WI38 (cell line): Measurements from ENCODE around the gene SCN10A.

Experiments
- H3K4me3 ChIP-seq: 2 replicates; pipeline ENCODE4 v1.5.1; 2011; ENCODE audit warnings: low read depth, mild to moderate bottlenecking, control low read depth, low read length
- TF ChIP-seq, protein P1 (sequence below): IDR thresholded peaks from 2 replicates; pipeline ENCODE4 v1.5.1; 2012; ENCODE audit warnings: low read depth, mild to moderate bottlenecking, control low read depth, low read length

The SCN10A gene

DNA sequence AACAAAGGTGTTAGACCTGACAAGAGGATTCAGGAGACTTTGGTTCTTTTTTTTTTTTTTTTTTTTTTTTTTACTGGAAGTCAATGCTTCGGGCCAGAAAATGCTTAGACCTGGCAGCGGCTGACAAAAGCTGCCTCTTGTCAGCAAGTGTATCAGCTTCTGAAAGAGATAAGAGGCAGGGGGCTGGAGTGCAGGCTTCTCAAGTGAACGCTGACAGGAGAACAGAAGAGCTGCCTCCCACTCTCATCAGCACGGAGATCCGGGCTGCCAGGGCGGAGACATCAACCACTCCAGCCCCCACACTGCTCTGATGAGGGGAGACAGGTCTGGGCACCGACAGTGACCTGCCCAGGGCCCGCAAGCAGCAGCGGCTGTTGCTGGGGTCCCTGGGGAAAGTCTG is 157.2 kb downstream of the SCN10A start:
- TF ChIP-seq, protein P1, sequence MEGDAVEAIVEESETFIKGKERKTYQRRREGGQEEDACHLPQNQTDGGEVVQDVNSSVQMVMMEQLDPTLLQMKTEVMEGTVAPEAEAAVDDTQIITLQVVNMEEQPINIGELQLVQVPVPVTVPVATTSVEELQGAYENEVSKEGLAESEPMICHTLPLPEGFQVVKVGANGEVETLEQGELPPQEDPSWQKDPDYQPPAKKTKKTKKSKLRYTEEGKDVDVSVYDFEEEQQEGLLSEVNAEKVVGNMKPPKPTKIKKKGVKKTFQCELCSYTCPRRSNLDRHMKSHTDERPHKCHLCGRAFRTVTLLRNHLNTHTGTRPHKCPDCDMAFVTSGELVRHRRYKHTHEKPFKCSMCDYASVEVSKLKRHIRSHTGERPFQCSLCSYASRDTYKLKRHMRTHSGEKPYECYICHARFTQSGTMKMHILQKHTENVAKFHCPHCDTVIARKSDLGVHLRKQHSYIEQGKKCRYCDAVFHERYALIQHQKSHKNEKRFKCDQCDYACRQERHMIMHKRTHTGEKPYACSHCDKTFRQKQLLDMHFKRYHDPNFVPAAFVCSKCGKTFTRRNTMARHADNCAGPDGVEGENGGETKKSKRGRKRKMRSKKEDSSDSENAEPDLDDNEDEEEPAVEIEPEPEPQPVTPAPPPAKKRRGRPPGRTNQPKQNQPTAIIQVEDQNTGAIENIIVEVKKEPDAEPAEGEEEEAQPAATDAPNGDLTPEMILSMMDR, result no peak
- H3K4me3 ChIP-seq, result no peak overlapping the region

DNA sequence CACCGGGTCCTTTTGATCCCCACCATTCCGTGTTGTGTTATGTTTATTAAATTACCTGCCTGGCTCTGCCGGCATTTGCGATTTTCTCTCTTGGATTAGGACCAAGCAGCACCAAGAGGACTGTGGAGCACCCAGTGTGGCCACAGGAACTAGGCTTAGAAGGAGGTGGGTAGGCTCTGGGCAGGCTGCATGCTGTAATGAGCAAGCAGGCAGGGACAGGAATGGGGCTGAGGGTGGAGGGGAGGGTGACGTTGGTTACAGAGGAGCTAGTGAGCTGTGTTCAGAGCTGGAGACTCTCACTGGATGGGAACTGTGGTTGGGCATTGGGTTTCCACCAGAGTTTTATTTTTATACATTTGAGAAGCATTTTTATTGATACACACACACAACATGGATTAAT is 158.6 kb downstream of the SCN10A start:
- TF ChIP-seq, protein P1, result no peak
- no peak overlapping the region for H3K4me3 ChIP-seq

DNA sequence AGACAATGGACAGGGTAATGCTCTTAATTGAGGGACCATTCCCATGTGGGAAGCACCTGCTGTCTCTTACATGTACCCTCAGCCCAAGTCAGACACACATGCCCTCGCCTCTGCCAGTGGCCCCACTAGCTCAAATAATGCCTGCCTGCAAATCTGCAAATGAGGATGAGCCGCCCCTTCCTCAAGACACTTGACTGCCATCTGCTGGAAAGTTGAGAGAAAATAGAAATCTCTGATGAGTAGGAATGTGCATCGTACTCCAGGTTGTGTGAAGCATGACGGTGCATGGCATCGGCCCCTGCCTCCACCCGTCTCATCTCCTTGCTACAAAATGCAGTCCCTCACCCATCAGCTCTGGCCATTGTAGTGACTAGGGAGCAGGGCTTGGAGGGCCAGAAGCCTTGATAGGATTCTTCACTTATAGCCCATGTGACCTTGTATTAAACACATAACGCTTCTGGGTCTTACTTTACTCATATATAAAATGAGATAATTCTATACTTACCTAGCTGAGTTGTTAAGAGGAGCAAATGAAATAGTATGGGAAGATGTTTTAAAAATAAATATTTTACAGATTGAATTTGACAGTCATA is 160.2 kb downstream of the SCN10A start:
- no peak overlapping the region for H3K4me3 ChIP-seq
- TF ChIP-seq, protein P1, result peak; percentile 44

DNA sequence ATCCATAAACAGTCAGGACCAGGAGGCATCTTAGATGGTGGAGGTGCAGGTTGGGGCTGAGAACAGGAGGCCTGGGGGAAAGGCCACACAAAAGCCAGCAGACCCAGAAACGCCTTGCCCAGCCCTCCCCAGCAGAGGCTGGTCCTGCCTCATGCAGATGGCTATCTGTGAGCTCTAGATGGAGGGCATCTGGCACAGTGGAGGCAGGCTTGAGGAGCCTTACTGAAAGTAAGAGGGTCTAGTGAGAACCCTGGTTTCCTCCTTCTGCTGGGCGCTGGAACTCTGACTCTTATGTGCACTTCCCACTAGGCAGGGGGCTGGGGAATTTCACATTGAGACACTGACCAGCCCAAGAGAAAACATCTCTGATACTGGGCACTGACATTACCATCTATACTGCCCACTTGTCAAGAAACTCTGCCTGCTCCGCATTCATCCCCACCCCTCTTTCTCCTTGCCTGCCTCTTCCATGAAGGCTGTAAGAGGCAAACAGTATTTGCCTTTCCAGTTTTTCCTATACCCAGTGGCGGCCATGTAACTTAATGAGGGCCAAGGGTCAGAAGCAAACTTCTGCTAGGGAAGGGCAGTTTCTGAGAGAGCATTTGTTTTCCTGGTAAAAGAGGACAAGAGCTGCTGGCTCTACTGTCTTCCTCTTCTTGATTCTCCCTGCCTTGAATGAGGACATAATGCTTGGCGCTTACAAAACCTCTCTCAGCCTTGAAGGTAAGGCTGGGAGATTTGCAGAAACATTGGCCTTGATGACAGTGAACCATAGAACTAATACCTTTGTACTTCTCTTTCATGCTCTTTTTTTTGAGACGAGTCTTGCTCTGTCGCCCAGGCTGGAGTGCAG is 162.1 kb downstream of the SCN10A start:
- TF ChIP-seq, protein P1, result no peak

DNA sequence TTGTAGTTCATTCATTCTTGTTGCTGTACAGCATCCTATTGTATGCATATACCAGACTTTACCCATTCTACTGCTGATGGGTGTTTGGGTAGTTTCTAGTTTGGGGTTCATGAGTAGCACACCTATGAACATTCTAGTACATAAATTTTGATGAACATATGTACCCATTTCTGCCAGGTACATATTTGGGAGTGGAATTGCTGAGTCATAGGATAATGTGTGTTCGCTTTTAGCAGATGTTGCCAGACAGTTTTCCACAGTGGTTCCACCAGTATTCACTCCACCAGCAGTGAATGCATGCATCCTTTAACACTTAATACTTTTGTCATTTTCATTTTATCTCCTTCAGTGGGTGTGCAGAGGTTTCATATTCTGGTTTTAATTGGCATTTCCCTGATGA is 163.1 kb downstream of the SCN10A start:
- H3K4me3 ChIP-seq, result no peak overlapping the region
- TF ChIP-seq, protein P1, result no peak

More for the DNA sequence above, 162.1 kb downstream of the SCN10A start:
- H3K4me3 ChIP-seq, result no peak overlapping the region

DNA sequence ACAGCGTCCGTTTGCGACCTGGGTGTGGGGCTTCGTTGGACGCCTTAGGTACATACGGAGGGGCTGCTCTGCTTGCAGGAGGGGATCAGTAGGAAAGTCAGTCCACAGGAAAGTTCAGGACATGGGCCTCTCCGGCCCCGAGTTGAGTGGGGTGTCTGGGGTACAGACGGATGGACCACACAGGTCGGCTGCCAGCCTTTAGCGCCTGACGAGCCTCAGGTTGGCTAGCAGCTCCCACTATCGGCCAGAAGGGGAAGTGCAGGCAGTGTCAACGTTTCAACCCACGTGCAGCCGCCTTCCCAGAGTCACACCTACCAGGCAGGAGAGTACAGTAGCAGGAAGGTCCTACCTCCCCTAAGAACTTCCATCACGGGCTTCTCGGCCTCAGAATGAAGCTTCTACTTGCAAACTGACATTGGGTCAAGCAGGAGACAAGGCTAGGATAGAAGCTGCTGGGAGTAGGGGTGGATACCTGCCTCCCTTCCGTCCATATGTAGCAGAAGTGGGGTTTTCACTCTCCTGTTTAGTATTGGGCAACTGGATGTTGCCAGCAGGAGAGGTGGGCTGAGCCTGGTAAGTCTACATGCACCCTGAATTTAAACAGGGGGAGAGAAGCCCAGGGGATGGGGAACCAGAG is 164.7 kb downstream of the SCN10A start:
- TF ChIP-seq, protein P1, result peak; percentile 99
- no peak overlapping the region for H3K4me3 ChIP-seq
